RWPE2 (cell line): ENCODE results near the gene TNFSF10.

ENCODE experiments used
- ATAC-seq: fragments of 200-7000 bp; cut with Tn5 transposase; 3 replicates; pipeline ENCODE4 v1.9.1; 2021; ENCODE audit warnings: low read depth
- DNase-seq: peaks from one replicate; pipeline ENCODE4 v3.0.0-alpha.2; 2020; ENCODE audit warnings: low spot score
- H3K27ac ChIP-seq: fragments of 450-650 bp; 2 replicates; pipeline ENCODE4 v1.5.1; 2017; ENCODE audit warnings: mild to moderate bottlenecking; ENCODE audit not compliant: poor library complexity, severe bottlenecking
- H3K27me3 ChIP-seq: fragments of 250-450 bp; sonication (Bioruptor Pico); 2 replicates; pipeline ENCODE4 v1.5.1; 2021; ENCODE audit warnings: mild to moderate bottlenecking, moderate library complexity; ENCODE audit not compliant: insufficient read depth, poor library complexity, severe bottlenecking
- H3K36me3 ChIP-seq: fragments of 250-450 bp; sonication (Bioruptor Pico); 2 replicates; pipeline ENCODE4 v1.5.1; 2020; ENCODE audit warnings: low read depth, mild to moderate bottlenecking, moderate library complexity
- H3K4me1 ChIP-seq: fragments of 250-450 bp; sonication (Bioruptor Pico); 2 replicates; pipeline ENCODE4 v1.5.1; 2021; ENCODE audit warnings: mild to moderate bottlenecking, moderate library complexity; ENCODE audit not compliant: insufficient read depth, poor library complexity, severe bottlenecking
- H3K4me3 ChIP-seq: fragments of 250-450 bp; sonication (Bioruptor Pico); 2 replicates; pipeline ENCODE4 v1.5.1; 2021; ENCODE audit warnings: mild to moderate bottlenecking, moderate library complexity; ENCODE audit not compliant: severe bottlenecking
- H3K9me3 ChIP-seq: fragments of 250-450 bp; sonication (Bioruptor Pico); 2 replicates; pipeline ENCODE4 v1.5.1; 2021; ENCODE audit warnings: mild to moderate bottlenecking, moderate library complexity; ENCODE audit not compliant: severe bottlenecking
- TF ChIP-seq, protein P1 (sequence below): fragments of 450-650 bp; IDR thresholded peaks from one replicate; pipeline ENCODE4 v1.5.1; 2017; ENCODE audit warnings: mild to moderate bottlenecking, moderate library complexity; ENCODE audit not compliant: poor library complexity, severe bottlenecking

Gene TNFSF10

DNA sequence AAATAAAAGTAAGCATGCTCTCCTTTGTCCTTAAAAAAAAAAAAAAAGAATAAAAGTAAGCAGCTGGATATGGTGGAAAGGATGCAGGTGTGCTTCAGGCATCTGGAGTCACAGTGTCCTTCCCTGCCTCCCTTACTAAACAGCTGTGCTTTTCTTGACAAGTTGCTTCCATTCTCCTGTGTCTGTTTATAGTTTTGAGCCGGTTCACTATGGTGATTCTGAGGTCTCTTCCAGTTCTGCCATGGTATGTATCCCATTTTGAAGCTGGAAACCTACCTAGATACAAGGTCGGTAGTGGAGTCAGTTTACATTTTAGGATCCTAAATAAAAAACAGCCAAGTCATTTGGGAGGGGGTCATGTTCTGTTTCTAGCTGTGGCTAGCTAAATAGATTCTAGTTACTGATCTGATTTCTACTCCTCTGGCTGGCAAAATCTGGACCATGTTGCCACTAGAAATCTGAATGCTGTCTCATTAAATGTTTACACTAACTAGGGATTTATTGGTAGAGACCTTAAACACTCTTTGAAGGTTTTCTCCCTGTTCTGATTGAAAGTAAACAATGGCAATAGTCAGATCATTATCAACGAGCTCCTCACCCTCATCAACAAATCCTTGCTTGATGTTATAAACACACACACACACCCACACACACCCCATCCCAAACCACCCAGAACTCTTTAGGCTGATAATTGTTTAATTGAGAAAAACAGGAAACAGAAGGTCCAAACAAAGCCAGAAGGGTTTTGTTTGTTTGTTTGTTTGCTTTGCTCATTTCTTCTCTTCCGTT lies 7.9 kb downstream of the TNFSF10 start:
- Histone ChIP-seq H3K9me3 (no peaks in the 10 kb centered on the region), H3K27me3 (no peaks in the 10 kb centered on the region), H3K27ac (peak overlapping the region; percentile 88), H3K36me3 (no peaks in the 10 kb centered on the region), H3K4me1 (peaks cover 27% of the 10 kb centered on the region), H3K4me3 (no peak overlapping the region)
- DNase-seq (no peak), ATAC-seq (no peak)
- TF ChIP-seq, protein P1, sequence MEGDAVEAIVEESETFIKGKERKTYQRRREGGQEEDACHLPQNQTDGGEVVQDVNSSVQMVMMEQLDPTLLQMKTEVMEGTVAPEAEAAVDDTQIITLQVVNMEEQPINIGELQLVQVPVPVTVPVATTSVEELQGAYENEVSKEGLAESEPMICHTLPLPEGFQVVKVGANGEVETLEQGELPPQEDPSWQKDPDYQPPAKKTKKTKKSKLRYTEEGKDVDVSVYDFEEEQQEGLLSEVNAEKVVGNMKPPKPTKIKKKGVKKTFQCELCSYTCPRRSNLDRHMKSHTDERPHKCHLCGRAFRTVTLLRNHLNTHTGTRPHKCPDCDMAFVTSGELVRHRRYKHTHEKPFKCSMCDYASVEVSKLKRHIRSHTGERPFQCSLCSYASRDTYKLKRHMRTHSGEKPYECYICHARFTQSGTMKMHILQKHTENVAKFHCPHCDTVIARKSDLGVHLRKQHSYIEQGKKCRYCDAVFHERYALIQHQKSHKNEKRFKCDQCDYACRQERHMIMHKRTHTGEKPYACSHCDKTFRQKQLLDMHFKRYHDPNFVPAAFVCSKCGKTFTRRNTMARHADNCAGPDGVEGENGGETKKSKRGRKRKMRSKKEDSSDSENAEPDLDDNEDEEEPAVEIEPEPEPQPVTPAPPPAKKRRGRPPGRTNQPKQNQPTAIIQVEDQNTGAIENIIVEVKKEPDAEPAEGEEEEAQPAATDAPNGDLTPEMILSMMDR: no peak

DNA sequence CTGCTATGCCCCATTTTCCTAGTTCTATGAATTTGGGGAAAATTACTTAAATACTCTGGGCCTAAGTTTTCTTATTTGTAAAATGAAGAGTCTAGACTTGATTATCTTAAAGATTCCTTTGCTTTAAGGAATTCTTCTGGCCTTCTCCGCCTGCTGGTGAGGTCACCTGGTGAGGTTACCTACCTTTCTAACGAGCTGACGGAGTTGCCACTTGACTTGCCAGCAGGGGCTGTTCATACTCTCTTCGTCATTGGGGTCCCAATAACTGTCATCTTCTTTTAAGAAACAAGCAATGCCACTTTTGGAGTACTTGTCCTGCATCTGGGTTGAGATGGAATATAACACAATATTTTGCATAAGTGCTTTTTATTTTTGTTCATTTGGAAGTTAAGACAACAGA lies 8.6 kb downstream of the TNFSF10 start:
- H3K27ac ChIP-seq: no peak overlapping the region
- H3K4me1 ChIP-seq: peaks cover 21% of the 10 kb centered on the region
- no peaks in the 10 kb centered on the region for H3K27me3 ChIP-seq
- H3K9me3 ChIP-seq: no peaks in the 10 kb centered on the region
- no peak for ATAC-seq
- H3K36me3 ChIP-seq: no peaks in the 10 kb centered on the region
- H3K4me3 ChIP-seq: no peak overlapping the region
- no peak for DNase-seq
- TF ChIP-seq, protein P1: no peak

- H3K27ac ChIP-seq: no peak overlapping the region
- no peaks in the 10 kb centered on the region for H3K36me3 ChIP-seq
- TF ChIP-seq, protein P1: no peak
- H3K4me1 ChIP-seq: peaks cover 21% of the 10 kb centered on the region
- no peak for DNase-seq
- no peaks in the 10 kb centered on the region for H3K27me3 ChIP-seq
- H3K4me3 ChIP-seq: no peak overlapping the region
- ATAC-seq: no peak
- H3K9me3 ChIP-seq: no peaks in the 10 kb centered on the region
Observed at GRCh38 chr3:172513488-172513887, 9.7 kb downstream of the TNFSF10 start.

GRCh38 chr3:172511783-172512762 lies 11.2 kb downstream of the TNFSF10 start:
- Histone ChIP-seq H3K4me3 (no peak overlapping the region), H3K36me3 (no peaks in the 10 kb centered on the region), H3K9me3 (no peaks in the 10 kb centered on the region), H3K4me1 (peaks cover 12% of the 10 kb centered on the region), H3K27me3 (no peaks in the 10 kb centered on the region), H3K27ac (no peak overlapping the region)
- DNase-seq (no peak), ATAC-seq (no peak)
- TF ChIP-seq, protein P1: no peak
